ENCODE results near the gene KRTAP5-7. TPM values are rescaled to one million over a fixed set of nuclear protein-coding genes. Genes with fewer than 3 reads are reported as not detected.
"Not testable (repeated sequence)": the region's sequence is repeated elsewhere in the genome, so short reads cannot be mapped to it uniquely, and the experiment has no call there.

KRTAP5-7 gene
- not detected in 2 replicates for total RNA-seq (2014; rRNA removed; shearing (Covaris generic))

GRCh38 chr11:71526796-71527575, at the start of gene KRTAP5-7:
Gene KRTAP5-7, plus strand, starts transcription at chr11:71527267. Its CDS starts 34 bp downstream, at chr11:71527301.
- not testable (repeated sequence) for DNase-seq (ENCODE audit: low spot score)

GRCh38 chr11:71477641-71478527, 49.2 kb upstream of the KRTAP5-7 start:
- DNase-seq (ENCODE audit: low spot score): no peak
- in situ Hi-C loops (cut with HindIII; ENCODE audit: low sequenced_read_pairs): no loop called here

More at GRCh38 chr11:71526796-71527575, at the start of gene KRTAP5-7:
- in situ Hi-C loops (cut with HindIII; ENCODE audit: low sequenced_read_pairs): not testable (repeated sequence)

GRCh38 chr11:71478528-71478840, 48.6 kb upstream of the KRTAP5-7 start:
- no peak for DNase-seq (ENCODE audit: low spot score)
- in situ Hi-C loops (cut with HindIII; ENCODE audit: low sequenced_read_pairs): no loop called here

- in situ Hi-C loops (cut with HindIII; ENCODE audit: low sequenced_read_pairs): no loop called here
- DNase-seq (ENCODE audit: low spot score): no peak
These were observed 45.7 kb upstream of the KRTAP5-7 start for GRCh38 chr11:71481101-71481960.

GRCh38 chr11:71482216-71482615, 44.9 kb upstream of the KRTAP5-7 start:
- DNase-seq (ENCODE audit: low spot score): no peak
- in situ Hi-C loops (cut with HindIII; ENCODE audit: low sequenced_read_pairs): no loop called here

- in situ Hi-C loops (cut with HindIII; ENCODE audit: low sequenced_read_pairs): no loop called here
- no peak for DNase-seq (ENCODE audit: low spot score)
These were observed 44.2 kb upstream of the KRTAP5-7 start for GRCh38 chr11:71482746-71483364.

- in situ Hi-C loops (cut with HindIII; ENCODE audit: low sequenced_read_pairs): no loop called here
- DNase-seq (ENCODE audit: low spot score): no peak
These were observed 43.4 kb upstream of the KRTAP5-7 start for GRCh38 chr11:71483692-71484091.

GRCh38 chr11:71484248-71485062, 42.6 kb upstream of the KRTAP5-7 start:
- DNase-seq (ENCODE audit: low spot score): no peak
- in situ Hi-C loops (cut with HindIII; ENCODE audit: low sequenced_read_pairs): no loop called here

GRCh38 chr11:71485063-71485399, 42.0 kb upstream of the KRTAP5-7 start:
- in situ Hi-C loops (cut with HindIII; ENCODE audit: low sequenced_read_pairs): no loop called here
- no peak for DNase-seq (ENCODE audit: low spot score)

- no peak for DNase-seq (ENCODE audit: low spot score)
- in situ Hi-C loops (cut with HindIII; ENCODE audit: low sequenced_read_pairs): no loop called here
These were observed 41.6 kb upstream of the KRTAP5-7 start for GRCh38 chr11:71485466-71485865.

GRCh38 chr11:71486320-71486719, 40.7 kb upstream of the KRTAP5-7 start:
- in situ Hi-C loops (cut with HindIII; ENCODE audit: low sequenced_read_pairs): no loop called here
- DNase-seq (ENCODE audit: low spot score): no peak

GRCh38 chr11:71488681-71489270, 38.3 kb upstream of the KRTAP5-7 start:
- DNase-seq (ENCODE audit: low spot score): no peak
- in situ Hi-C loops (cut with HindIII; ENCODE audit: low sequenced_read_pairs): no loop called here

- in situ Hi-C loops (cut with HindIII; ENCODE audit: low sequenced_read_pairs): no loop called here
These were observed 37.6 kb upstream of the KRTAP5-7 start for GRCh38 chr11:71489311-71490043.

GRCh38 chr11:71490044-71490730, 36.9 kb upstream of the KRTAP5-7 start:
- no peak for DNase-seq (ENCODE audit: low spot score)
- in situ Hi-C loops (cut with HindIII; ENCODE audit: low sequenced_read_pairs): no loop called here

More at GRCh38 chr11:71489311-71490043, 37.6 kb upstream of the KRTAP5-7 start:
- DNase-seq (ENCODE audit: low spot score): no peak

- in situ Hi-C loops (cut with HindIII; ENCODE audit: low sequenced_read_pairs): no loop called here
- no peak for DNase-seq (ENCODE audit: low spot score)
These were observed 36.2 kb upstream of the KRTAP5-7 start for GRCh38 chr11:71490731-71491390.

- in situ Hi-C loops (cut with HindIII; ENCODE audit: low sequenced_read_pairs): no loop called here
- no peak for DNase-seq (ENCODE audit: low spot score)
These were observed 35.5 kb upstream of the KRTAP5-7 start for GRCh38 chr11:71491531-71491930.
